Stimulated activated naive CD8-positive, alpha-beta T cell treated with anti-CD3 and anti-CD28 coated beads, Interleukin-15, amount 100 ng/mL, for 72 hours (primary cell): Measurements from ENCODE around the gene FOXC2.

Experiments used
- ATAC-seq: fragments of 150-1000 bp; cut with Tn5 transposase; 2 replicates; pipeline ENCODE4 v1.10.0; 2021; ENCODE audit warnings: mild to moderate bottlenecking, moderate library complexity
- DNase-seq, 2 donors: peaks; one replicate each; pipeline ENCODE4 v3.0.0; 2021 to 2022
- H3K27ac Mint-ChIP-seq, 2 donors: one replicate each; pipeline ENCODE4 v1.8.0; 2022; ENCODE audit warnings: mild to moderate bottlenecking in 2 of 2, mixed read lengths in 2 of 2, moderate library complexity in 2 of 2
- H3K27me3 Mint-ChIP-seq: one replicate; pipeline ENCODE4 v1.8.0; 2022; ENCODE audit warnings: mixed read lengths
- H3K4me1 Mint-ChIP-seq: one replicate; pipeline ENCODE4 v1.8.0; 2022; ENCODE audit warnings: mild to moderate bottlenecking, mixed read lengths
- H3K4me3 Mint-ChIP-seq, 2 donors: one replicate each; pipeline ENCODE4 v1.8.0; 2022; ENCODE audit warnings: mild to moderate bottlenecking in 2 of 2, mixed read lengths in 2 of 2, moderate library complexity in 1 of 2
- H3K9me3 Mint-ChIP-seq, 2 donors: one replicate each; pipeline ENCODE4 v1.8.0; 2022; ENCODE audit warnings: mixed read lengths in 2 of 2

The FOXC2 gene

GRCh38 chr16:86598607-86599565 is 32.3 kb downstream of the FOXC2 start:
- H3K27me3 Mint-ChIP-seq: peaks cover 38% of the 10 kb centered on the region

GRCh38 chr16:86601356-86601755 is 34.7 kb downstream of the FOXC2 start:
- DNase-seq (no peak), ATAC-seq (no peak)
- H3K9me3 Mint-ChIP-seq: no peaks in the 10 kb centered on the region
- no peak overlapping the region for H3K4me3 Mint-ChIP-seq
- peaks cover 13% of the 10 kb centered on the region for H3K4me1 Mint-ChIP-seq
- no peak overlapping the region for H3K27ac Mint-ChIP-seq
- peaks cover 42% of the 10 kb centered on the region for H3K27me3 Mint-ChIP-seq

More at GRCh38 chr16:86598607-86599565, 32.3 kb downstream of the FOXC2 start:
- no peaks in the 10 kb centered on the region for H3K9me3 Mint-ChIP-seq
- H3K27ac Mint-ChIP-seq: peak overlapping the region in 1 of 2 donors; percentile 7
- ATAC-seq (no peak), DNase-seq (no peak)
- no peaks in the 10 kb centered on the region for H3K4me1 Mint-ChIP-seq
- no peak overlapping the region for H3K4me3 Mint-ChIP-seq

- Mint-ChIP-seq H3K27ac (no peak overlapping the region), H3K4me3 (no peak overlapping the region), H3K4me1 (peaks cover 13% of the 10 kb centered on the region), H3K9me3 (no peaks in the 10 kb centered on the region), H3K27me3 (peaks cover 42% of the 10 kb centered on the region)
- ATAC-seq (no peak), DNase-seq (no peak)
Observed at GRCh38 chr16:86602521-86602920, 35.9 kb downstream of the FOXC2 start.

- ATAC-seq (peak; percentile 98), DNase-seq (peak; percentile 20 to 47)
- Mint-ChIP-seq H3K4me3 (peak overlapping the region; percentile 78 to 82), H3K27ac (peak overlapping the region in 1 of 2 donors; percentile 91), H3K4me1 (peaks cover 13% of the 10 kb centered on the region), H3K27me3 (peaks cover 29% of the 10 kb centered on the region), H3K9me3 (no peaks in the 10 kb centered on the region)
Observed at GRCh38 chr16:86604436-86605193, 38.0 kb downstream of the FOXC2 start.

GRCh38 chr16:86605950-86606349 is 39.3 kb downstream of the FOXC2 start:
- peaks cover 34% of the 10 kb centered on the region for H3K27me3 Mint-ChIP-seq
- H3K4me3 Mint-ChIP-seq: peak overlapping the region in 1 of 2 donors; percentile 13
- peaks cover 13% of the 10 kb centered on the region for H3K4me1 Mint-ChIP-seq
- ATAC-seq (no peak), DNase-seq (no peak)
- no peak overlapping the region for H3K27ac Mint-ChIP-seq
- no peaks in the 10 kb centered on the region for H3K9me3 Mint-ChIP-seq

- Mint-ChIP-seq H3K27ac (no peak overlapping the region), H3K4me3 (no peak overlapping the region), H3K4me1 (peaks cover 13% of the 10 kb centered on the region), H3K27me3 (peaks cover 30% of the 10 kb centered on the region), H3K9me3 (no peaks in the 10 kb centered on the region)
- no peak for ATAC-seq
- no peak for DNase-seq
Observed at GRCh38 chr16:86608301-86608747, 41.7 kb downstream of the FOXC2 start.

GRCh38 chr16:86609115-86609514 is 42.5 kb downstream of the FOXC2 start:
- H3K9me3 Mint-ChIP-seq: no peaks in the 10 kb centered on the region
- no peak overlapping the region for H3K4me3 Mint-ChIP-seq
- no peak overlapping the region for H3K27ac Mint-ChIP-seq
- DNase-seq (no peak), ATAC-seq (no peak)
- H3K4me1 Mint-ChIP-seq: peaks cover 13% of the 10 kb centered on the region
- H3K27me3 Mint-ChIP-seq: peaks cover 25% of the 10 kb centered on the region

- H3K27ac Mint-ChIP-seq: no peak overlapping the region
- DNase-seq (no peak), ATAC-seq (no peak)
- no peak overlapping the region for H3K4me3 Mint-ChIP-seq
- H3K9me3 Mint-ChIP-seq: no peaks in the 10 kb centered on the region
- H3K27me3 Mint-ChIP-seq: peaks cover 21% of the 10 kb centered on the region
- peaks cover 7% of the 10 kb centered on the region for H3K4me1 Mint-ChIP-seq
Observed at GRCh38 chr16:86609661-86610060, 43.0 kb downstream of the FOXC2 start.

- DNase-seq: no peak
- no peaks in the 10 kb centered on the region for H3K9me3 Mint-ChIP-seq
- H3K27ac Mint-ChIP-seq: no peak overlapping the region
- no peak for ATAC-seq
- H3K27me3 Mint-ChIP-seq: peaks cover 21% of the 10 kb centered on the region
- no peak overlapping the region for H3K4me3 Mint-ChIP-seq
- H3K4me1 Mint-ChIP-seq: no peaks in the 10 kb centered on the region
Observed at GRCh38 chr16:86610779-86611524, 44.3 kb downstream of the FOXC2 start.

GRCh38 chr16:86611525-86611855 is 44.9 kb downstream of the FOXC2 start:
- ATAC-seq (no peak), DNase-seq (no peak)
- Mint-ChIP-seq H3K9me3 (no peaks in the 10 kb centered on the region), H3K27ac (no peak overlapping the region), H3K27me3 (peaks cover 21% of the 10 kb centered on the region), H3K4me1 (no peaks in the 10 kb centered on the region), H3K4me3 (no peak overlapping the region)

- DNase-seq (no peak), ATAC-seq (no peak)
- Mint-ChIP-seq H3K9me3 (no peaks in the 10 kb centered on the region), H3K27ac (no peak overlapping the region), H3K4me1 (no peaks in the 10 kb centered on the region), H3K27me3 (peaks cover 21% of the 10 kb centered on the region), H3K4me3 (no peak overlapping the region)
Observed at GRCh38 chr16:86611941-86612340, 45.3 kb downstream of the FOXC2 start.

- ATAC-seq (no peak), DNase-seq (no peak)
- Mint-ChIP-seq H3K9me3 (no peaks in the 10 kb centered on the region), H3K27ac (no peak overlapping the region), H3K27me3 (peaks cover 15% of the 10 kb centered on the region), H3K4me3 (no peak overlapping the region), H3K4me1 (no peaks in the 10 kb centered on the region)
Observed at GRCh38 chr16:86614699-86615098, 48.1 kb downstream of the FOXC2 start.

GRCh38 chr16:86616906-86617305 is 50.3 kb downstream of the FOXC2 start:
- ATAC-seq: no peak
- DNase-seq: no peak
- Mint-ChIP-seq H3K27me3 (peaks cover 2% of the 10 kb centered on the region), H3K9me3 (no peaks in the 10 kb centered on the region), H3K4me3 (no peak overlapping the region), H3K4me1 (no peaks in the 10 kb centered on the region), H3K27ac (no peak overlapping the region)

- DNase-seq: no peak
- ATAC-seq: no peak
- Mint-ChIP-seq H3K27ac (no peak overlapping the region), H3K4me3 (no peak overlapping the region), H3K27me3 (peaks cover 7% of the 10 kb centered on the region), H3K4me1 (no peaks in the 10 kb centered on the region), H3K9me3 (no peaks in the 10 kb centered on the region)
Observed at GRCh38 chr16:86618431-86619238, 52.0 kb downstream of the FOXC2 start.
